Keratinocyte (primary cell): Measurements from ENCODE around the gene TYW1B.

Experiments
- EZH2 ChIP-seq: IDR thresholded peaks from one replicate; pipeline ENCODE4 v1.6.1; 2012; ENCODE audit warnings: inconsistent platforms, mild to moderate bottlenecking, low read length, moderate library complexity
- TF ChIP-seq, protein P1 (sequence below), 3 experiments: IDR thresholded peaks in 1 of 3; conservative IDR thresholded peaks in 1 of 3; optimal IDR thresholded peaks in 1 of 3; 2 replicates in 2 of 3; 3 replicates in 1 of 3; pipeline versions ENCODE3 to v1.5.1; 2011; ENCODE audit warnings: low read length in 3 of 3, mild to moderate bottlenecking in 3 of 3, moderate library complexity in 2 of 3, control low read depth in 1 of 3, inconsistent platforms in 1 of 3; ENCODE audit not compliant: insufficient read depth in 2 of 3; ENCODE audit errors: extremely low read depth in 1 of 3

DNA sequence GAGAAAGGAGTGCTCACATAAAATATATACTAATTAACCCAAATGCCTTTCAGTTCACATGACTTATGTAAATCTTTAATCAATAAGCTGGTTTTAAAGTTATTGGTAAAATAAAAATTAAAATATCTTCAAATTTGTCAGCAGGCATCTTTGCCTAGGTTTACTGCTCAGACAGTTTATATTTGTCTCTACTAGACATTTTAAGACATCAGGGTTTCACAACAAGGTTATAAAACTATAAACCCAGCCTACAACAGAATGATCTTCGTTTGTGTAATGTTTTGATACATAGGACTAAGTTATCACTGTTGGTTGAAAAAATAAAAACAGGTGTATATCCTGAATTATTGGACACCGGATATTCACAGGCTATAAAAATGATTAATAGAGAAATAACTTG, 67.4 kb downstream of the TYW1B start:
- TF ChIP-seq, protein P1, sequence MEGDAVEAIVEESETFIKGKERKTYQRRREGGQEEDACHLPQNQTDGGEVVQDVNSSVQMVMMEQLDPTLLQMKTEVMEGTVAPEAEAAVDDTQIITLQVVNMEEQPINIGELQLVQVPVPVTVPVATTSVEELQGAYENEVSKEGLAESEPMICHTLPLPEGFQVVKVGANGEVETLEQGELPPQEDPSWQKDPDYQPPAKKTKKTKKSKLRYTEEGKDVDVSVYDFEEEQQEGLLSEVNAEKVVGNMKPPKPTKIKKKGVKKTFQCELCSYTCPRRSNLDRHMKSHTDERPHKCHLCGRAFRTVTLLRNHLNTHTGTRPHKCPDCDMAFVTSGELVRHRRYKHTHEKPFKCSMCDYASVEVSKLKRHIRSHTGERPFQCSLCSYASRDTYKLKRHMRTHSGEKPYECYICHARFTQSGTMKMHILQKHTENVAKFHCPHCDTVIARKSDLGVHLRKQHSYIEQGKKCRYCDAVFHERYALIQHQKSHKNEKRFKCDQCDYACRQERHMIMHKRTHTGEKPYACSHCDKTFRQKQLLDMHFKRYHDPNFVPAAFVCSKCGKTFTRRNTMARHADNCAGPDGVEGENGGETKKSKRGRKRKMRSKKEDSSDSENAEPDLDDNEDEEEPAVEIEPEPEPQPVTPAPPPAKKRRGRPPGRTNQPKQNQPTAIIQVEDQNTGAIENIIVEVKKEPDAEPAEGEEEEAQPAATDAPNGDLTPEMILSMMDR (optimal IDR thresholded peaks at IDR 0.05 in 1 of 3, IDR thresholded peaks at IDR 0.05 in 1 of 3, conservative IDR thresholded peaks at IDR 0.05 in 1 of 3; ENCODE audit: extremely low read depth in 1 of 3, insufficient read depth in 2 of 3, low read length in 3 of 3) = no peak
- TF ChIP-seq EZH2 = no peak
